Endothelial cell of umbilical vein (primary cell): ENCODE data around the gene ETFB. TPM values are rescaled to one million over a fixed set of nuclear protein-coding genes. Genes with fewer than 3 reads are reported as not detected.

Source experiments
- BruUV-seq: library from RNA; stranded (reverse); fragments of 400-500 nt; replicated peaks from 2 replicates; lab custom pipeline; 2021; lab: Mats Ljungman, UMichigan
- CTCF ChIA-PET: fragments of 300-600, 350-600 bp; sonication (Branson Sonifier 250); formaldehyde crosslinking; loops from one replicate; lab custom pipeline; 2021; ENCODE audit warnings: antibody characterized with exemption, inconsistent platforms; lab: Charles Lee
- POLR2A ChIA-PET: fragments of 300-600, 350-600 bp; sonication (Branson Sonifier 250); formaldehyde crosslinking; loops from one replicate; lab custom pipeline; 2021; ENCODE audit warnings: antibody characterized with exemption, inconsistent platforms; lab: Charles Lee
- DNase-seq: peaks from one replicate; pipeline ENCODE4 v3.0.0-alpha.2; 2011; ENCODE audit warnings: low read depth, low spot score
- FAIRE-seq: peaks from 2 replicates; lab custom pipeline; 2011; peaks lifted over from hg19 to GRCh38; lab: Jason Lieb, UNC
- H2AFZ ChIP-seq: 2 replicates; pipeline ENCODE4 v1.6.0; 2012; ENCODE audit warnings: low read depth, low read length, control low read depth, inconsistent platforms
- H3K27ac ChIP-seq: 2 replicates; pipeline ENCODE4 v1.5.1; 2011; ENCODE audit warnings: low read depth, mild to moderate bottlenecking, control low read depth, low read length, moderate library complexity; ENCODE audit not compliant: insufficient read depth
- H3K27me3 ChIP-seq, 2 experiments: 2 replicates each; pipeline versions ENCODE4 v1.6.0 to v1.6.1; 2011; ENCODE audit warnings: low read length in 2 of 2, mixed read lengths in 1 of 2; ENCODE audit not compliant: control insufficient read depth in 2 of 2, insufficient read depth in 2 of 2
- H3K36me3 ChIP-seq, 2 experiments: 2 replicates in 1 of 2; 3 replicates in 1 of 2; pipeline ENCODE4 v1.5.1; 2011; ENCODE audit warnings: low read length in 2 of 2, mild to moderate bottlenecking in 1 of 2, moderate library complexity in 1 of 2; ENCODE audit not compliant: control insufficient read depth in 2 of 2, insufficient read depth in 2 of 2; ENCODE audit errors: extremely low read depth in 1 of 2
- H3K4me1 ChIP-seq: 3 replicates; pipeline ENCODE4 v1.5.1; 2011; ENCODE audit warnings: mild to moderate bottlenecking, low read length; ENCODE audit not compliant: control insufficient read depth, insufficient read depth; ENCODE audit errors: extremely low read depth
- H3K4me2 ChIP-seq: 2 replicates; pipeline ENCODE4 v1.6.1; 2011; ENCODE audit warnings: low read length, control low read depth, mixed read lengths; ENCODE audit not compliant: insufficient read depth
- H3K4me3 ChIP-seq, 3 experiments: fragments of 200-600 bp in 1 of 3; sonication (generic), shearing (Covaris generic) in 1 of 3; replicated peaks in 1 of 3; 2 replicates each; pipeline ENCODE4 v1.5.1; 2011 to 2016; ENCODE audit warnings: control low read depth in 3 of 3, low read length in 3 of 3, mild to moderate bottlenecking in 2 of 3, inconsistent platforms in 1 of 3, low read depth in 1 of 3, moderate library complexity in 1 of 3; ENCODE audit not compliant: insufficient read depth in 1 of 3
- H3K79me2 ChIP-seq: 2 replicates; pipeline ENCODE4 v1.6.0; 2012; ENCODE audit warnings: low read length, inconsistent platforms; ENCODE audit not compliant: control insufficient read depth, insufficient read depth
- H3K9ac ChIP-seq: replicated peaks from 2 replicates; pipeline ENCODE3; 2011; ENCODE audit warnings: low read length, control low read depth; ENCODE audit not compliant: insufficient read depth; ENCODE audit errors: extremely low read depth
- H3K9me1 ChIP-seq: replicated peaks from 3 replicates; pipeline ENCODE4 v1.6.0; 2011; ENCODE audit warnings: mild to moderate bottlenecking, low read length; ENCODE audit not compliant: control insufficient read depth, insufficient read depth; ENCODE audit errors: extremely low read depth
- H3K9me3 ChIP-seq: replicated peaks from 2 replicates; pipeline ENCODE4 v1.5.1; 2012; ENCODE audit warnings: low read length, inconsistent platforms; ENCODE audit not compliant: control insufficient read depth, insufficient read depth
- H4K20me1 ChIP-seq: replicated peaks from 2 replicates; pipeline ENCODE3; 2011; ENCODE audit warnings: mild to moderate bottlenecking, low read length; ENCODE audit not compliant: control insufficient read depth, insufficient read depth; ENCODE audit errors: extremely low read depth
- CTCF ChIP-seq, 2 donors: IDR thresholded peaks; 1 replicate in 1 of 2; 2 replicates in 1 of 2; pipeline ENCODE4 v1.5.1; 2011; ENCODE audit warnings: low read length in 2 of 2, mild to moderate bottlenecking in 2 of 2, moderate library complexity in 2 of 2, control low read depth in 1 of 2, inconsistent platforms in 1 of 2, low read depth in 1 of 2; ENCODE audit not compliant: insufficient read depth in 1 of 2; ENCODE audit errors: extremely low read depth in 1 of 2
- EZH2 ChIP-seq: IDR thresholded peaks from 2 replicates; pipeline ENCODE4 v1.6.1; 2012; ENCODE audit warnings: borderline replicate concordance, low read depth, mild to moderate bottlenecking, moderate library complexity, low read length, inconsistent platforms; ENCODE audit not compliant: severe bottlenecking
- FOS ChIP-seq: IDR thresholded peaks from 2 replicates; pipeline ENCODE4 v1.6.1; 2011; ENCODE audit warnings: mild to moderate bottlenecking, low read length, moderate library complexity, borderline replicate concordance; ENCODE audit not compliant: insufficient read depth
- GATA2 ChIP-seq: IDR thresholded peaks from 2 replicates; pipeline ENCODE4 v1.7.0; 2011; ENCODE audit warnings: low read depth, mild to moderate bottlenecking, moderate library complexity, mixed read lengths, low read length; ENCODE audit not compliant: insufficient read length, insufficient read depth
- JUN ChIP-seq: IDR thresholded peaks from 2 replicates; pipeline ENCODE4 v1.6.1; 2011; ENCODE audit warnings: borderline replicate concordance, low read depth; ENCODE audit not compliant: insufficient read length, insufficient read depth
- MAX ChIP-seq: IDR thresholded peaks from 2 replicates; pipeline ENCODE4 v1.6.1; 2011; ENCODE audit not compliant: insufficient read depth, insufficient read length
- MYC ChIP-seq: IDR thresholded peaks from one replicate; pipeline ENCODE4 v1.6.1; 2011; ENCODE audit warnings: mild to moderate bottlenecking, low read depth, low read length
- POLR2A ChIP-seq: IDR thresholded peaks from 2 replicates; pipeline ENCODE4 v1.6.1; 2012; ENCODE audit warnings: low read depth, mild to moderate bottlenecking, control low read depth, low read length
- POLR2AphosphoS5 ChIP-seq: IDR thresholded peaks from 2 replicates; pipeline ENCODE4 v1.6.1; 2012; ENCODE audit warnings: low read depth, mild to moderate bottlenecking, control low read depth, low read length, moderate library complexity; ENCODE audit not compliant: insufficient read depth
- dilution Hi-C: fragments of 300-500 bp; cut with MboI; formaldehyde crosslinking; loops from one replicate; pipeline ENCODE4 v1.15.0; 2019; ENCODE audit warnings: low sequenced_read_pairs; ENCODE audit not compliant: extremely low pct_ligation_motif_present
- intact Hi-C: fragments of 100-400 bp; cut with micrococcal nuclease; formaldehyde crosslinking; loops from one replicate; pipeline ENCODE4 v1.10.0; 2022
- polyA plus RNA-seq, 4 experiments: library from polyadenylated mRNA; depleted of rRNA in 3 of 4; stranded (reverse) in 3 of 4; unstranded in 1 of 4; fragments of >200 nt; gene quantifications; 2 replicates each; pipeline versions ENCODE4 v1.2.1 to v1.2.3, GENCODE V29; 2011 to 2012; ENCODE audit warnings: missing spikeins in 1 of 4
- total RNA-seq: library from RNA; stranded (reverse); gene quantifications from 2 replicates; pipeline ENCODE4 v1.2.3, GENCODE V29; 2021

The ETFB gene
- total and polyA plus RNA-seq, 2 donors (not counting 3 experiments of a cell fraction or from before 2014, with no cell fraction given) = 54.1 to 99.2 TPM

- no peak overlapping the region for H3K4me3 ChIP-seq
- no peak overlapping the region for H3K27ac ChIP-seq
- no peaks in the 10 kb centered on the region for H3K79me2 ChIP-seq
- intact Hi-C loops (no loop called here), dilution Hi-C loops (no loop called here)
- no peak overlapping the region for H2AFZ ChIP-seq
- CTCF ChIA-PET = interaction anchor here (1.1 to 1.5 kb wide), 2 partner anchors 14 to 43 kb away, joined by 3 to 5 read pairs; no protein-coding TSS in a partner anchor
- no peak overlapping the region for H3K9ac ChIP-seq
- no peaks in the 10 kb centered on the region for H3K4me1 ChIP-seq
- no TSS peak for BruUV-seq
- H3K4me2 ChIP-seq = no peak overlapping the region
- no peaks in the 10 kb centered on the region for H3K9me3 ChIP-seq
- H4K20me1 ChIP-seq = no peaks in the 10 kb centered on the region
- DNase-seq (no peak), FAIRE-seq (no peak)
- POLR2A ChIA-PET = no interaction called here
- H3K27me3 ChIP-seq = no peaks in the 10 kb centered on the region
- no peak for TF ChIP-seq CTCF (IDR thresholded peaks at IDR 0.05; ENCODE audit: extremely low read depth in 1 of 2, insufficient read depth in 1 of 2, low read depth in 1 of 2, low read length in 2 of 2)
- no peak for TF ChIP-seq MYC
- no peak for TF ChIP-seq MAX
- TF ChIP-seq GATA2 = no peak
- TF ChIP-seq JUN = no peak
- no peak for TF ChIP-seq POLR2A
- no peak for TF ChIP-seq EZH2
- no peak for TF ChIP-seq POLR2AphosphoS5
- no peak for TF ChIP-seq FOS
- no peaks in the 10 kb centered on the region for H3K36me3 ChIP-seq
- H3K9me1 ChIP-seq = no peaks in the 10 kb centered on the region
Observed at GRCh38 chr19:51382004-51382403, 15.8 kb upstream of the ETFB start.
